Trophoblast cell (in vitro differentiated cells and primary cell): ENCODE measurements around the gene ITGA6.
A peak's percentile ranks its signal among the peaks of the same experiment; 100 is the strongest.

Source experiments
- DNase-seq, 2 donors: peaks; one replicate each; pipeline ENCODE4 v3.0.0-alpha.2; 2016
- H2AFZ ChIP-seq: 2 replicates; pipeline ENCODE4 v1.6.1; 2013; ENCODE audit warnings: low read length, moderate library complexity, mild to moderate bottlenecking; ENCODE audit not compliant: insufficient read depth, poor library complexity
- H2AK5ac ChIP-seq: 2 replicates; pipeline ENCODE4 v1.6.1; 2013; ENCODE audit warnings: mild to moderate bottlenecking, low read length
- H2BK120ac ChIP-seq: 2 replicates; pipeline ENCODE4 v1.6.1; 2013; ENCODE audit warnings: low read length, mild to moderate bottlenecking, moderate library complexity; ENCODE audit not compliant: insufficient read depth, poor library complexity
- H2BK12ac ChIP-seq: 2 replicates; pipeline ENCODE4 v1.6.1; 2013; ENCODE audit warnings: mild to moderate bottlenecking, low read length, moderate library complexity
- H2BK5ac ChIP-seq: 2 replicates; pipeline ENCODE4 v1.6.1; 2013; ENCODE audit warnings: low read length, low read depth, moderate library complexity, mild to moderate bottlenecking; ENCODE audit not compliant: poor library complexity
- H3K14ac ChIP-seq: 2 replicates; pipeline ENCODE4 v1.6.1; 2013; ENCODE audit warnings: mild to moderate bottlenecking, low read length
- H3K18ac ChIP-seq: 2 replicates; pipeline ENCODE4 v1.6.1; 2013; ENCODE audit warnings: mild to moderate bottlenecking, low read length
- H3K23ac ChIP-seq: 2 replicates; pipeline ENCODE4 v1.6.1; 2013; ENCODE audit warnings: low read length
- H3K27ac ChIP-seq: 2 replicates; pipeline ENCODE4 v1.5.1; 2013; ENCODE audit warnings: low read depth, mild to moderate bottlenecking, inconsistent platforms, low read length, moderate library complexity
- H3K27me3 ChIP-seq: 2 replicates; pipeline ENCODE4 v1.6.1; 2013; ENCODE audit warnings: inconsistent platforms, mild to moderate bottlenecking, low read length, moderate library complexity; ENCODE audit not compliant: insufficient read depth
- H3K36me3 ChIP-seq, 2 experiments: 1 replicate in 1 of 2; 2 replicates in 1 of 2; pipeline ENCODE4 v1.6.1; 2013; ENCODE audit warnings: low read length in 2 of 2, mild to moderate bottlenecking in 2 of 2, moderate library complexity in 1 of 2; ENCODE audit not compliant: insufficient read depth in 2 of 2, control insufficient read depth in 1 of 2
- H3K4ac ChIP-seq: 2 replicates; pipeline ENCODE4 v1.6.1; 2013; ENCODE audit warnings: low read depth, mild to moderate bottlenecking, low read length, moderate library complexity
- H3K4me1 ChIP-seq, 2 experiments: 1 replicate in 1 of 2; 2 replicates in 1 of 2; pipeline ENCODE4 v1.6.1; 2013; ENCODE audit warnings: low read length in 2 of 2, mild to moderate bottlenecking in 2 of 2, moderate library complexity in 1 of 2; ENCODE audit not compliant: insufficient read depth in 2 of 2, control insufficient read depth in 1 of 2
- H3K4me2 ChIP-seq: 2 replicates; pipeline ENCODE4 v1.6.1; 2013; ENCODE audit warnings: inconsistent platforms, mild to moderate bottlenecking, low read length, moderate library complexity
- H3K4me3 ChIP-seq: 2 replicates; pipeline ENCODE4 v1.5.1; 2013; ENCODE audit warnings: mild to moderate bottlenecking, low read depth, low read length, inconsistent platforms
- H3K79me1 ChIP-seq: one replicate; pipeline ENCODE4 v1.6.1; 2013; ENCODE audit warnings: low read length
- H3K79me2 ChIP-seq: 2 replicates; pipeline ENCODE4 v1.6.1; 2013; ENCODE audit warnings: low read length, mild to moderate bottlenecking; ENCODE audit not compliant: control insufficient read depth, insufficient read depth, poor library complexity
- H3K9ac ChIP-seq: 2 replicates; pipeline ENCODE4 v1.6.1; 2013; ENCODE audit warnings: mild to moderate bottlenecking, low read length
- H3K9me3 ChIP-seq: 2 replicates; pipeline ENCODE4 v1.6.1; 2013; ENCODE audit warnings: low read depth, mild to moderate bottlenecking, control low read depth, inconsistent platforms, low read length; ENCODE audit not compliant: insufficient read depth
- H4K12ac ChIP-seq: 2 replicates; pipeline ENCODE4 v1.6.1; 2013; ENCODE audit warnings: low read depth, mild to moderate bottlenecking, low read length, moderate library complexity
- H4K8ac ChIP-seq: 2 replicates; pipeline ENCODE4 v1.6.1; 2013; ENCODE audit warnings: low read depth, mild to moderate bottlenecking, low read length, moderate library complexity
- H4K91ac ChIP-seq: one replicate; pipeline ENCODE4 v1.6.1; 2013; ENCODE audit warnings: low read depth, mild to moderate bottlenecking, low read length, moderate library complexity
- WGBS: extraction: QIAGEN DNeasy Blood & Tissue Kit; methylation state at CpG from one replicate; pipeline ENCODE4 v1.1.7; 2013; ENCODE audit warnings: missing lambda C conversion rate; ENCODE audit not compliant: insufficient read length, insufficient coverage; ENCODE audit errors: extremely low coverage; 5-methylcytosine and 5-hydroxymethylcytosine counted together

ITGA6 gene

GRCh38 chr2:172457536-172457935, 30.1 kb downstream of the ITGA6 start:
- no peak overlapping the region for H2AK5ac ChIP-seq
- no peak overlapping the region for H3K9ac ChIP-seq
- H3K14ac ChIP-seq: no peak overlapping the region
- H3K23ac ChIP-seq: no peak overlapping the region
- H3K27ac ChIP-seq: no peak overlapping the region
- H3K4me3 ChIP-seq: no peak overlapping the region
- no peak overlapping the region for H3K4me2 ChIP-seq
- H3K79me1 ChIP-seq: no peaks in the 10 kb centered on the region
- no peaks in the 10 kb centered on the region for H3K27me3 ChIP-seq
- no peak overlapping the region for H4K91ac ChIP-seq
- no peak overlapping the region for H2BK12ac ChIP-seq
- peaks cover 19% of the 10 kb centered on the region in 2 experiments for H3K4me1 ChIP-seq
- H2BK120ac ChIP-seq: no peak overlapping the region
- no peak for DNase-seq
- H3K36me3 ChIP-seq: no peaks in the 10 kb centered on the region
- no peak overlapping the region for H3K18ac ChIP-seq
- H2BK5ac ChIP-seq: no peak overlapping the region
- no peak overlapping the region for H4K8ac ChIP-seq
- H4K12ac ChIP-seq: no peak overlapping the region
- no peaks in the 10 kb centered on the region for H3K79me2 ChIP-seq
- H3K9me3 ChIP-seq: no peaks in the 10 kb centered on the region
- no peak overlapping the region for H3K4ac ChIP-seq
- no CpG with 5 or more reads among the region's 4 CpGs for WGBS
- H2AFZ ChIP-seq: no peak overlapping the region

DNA sequence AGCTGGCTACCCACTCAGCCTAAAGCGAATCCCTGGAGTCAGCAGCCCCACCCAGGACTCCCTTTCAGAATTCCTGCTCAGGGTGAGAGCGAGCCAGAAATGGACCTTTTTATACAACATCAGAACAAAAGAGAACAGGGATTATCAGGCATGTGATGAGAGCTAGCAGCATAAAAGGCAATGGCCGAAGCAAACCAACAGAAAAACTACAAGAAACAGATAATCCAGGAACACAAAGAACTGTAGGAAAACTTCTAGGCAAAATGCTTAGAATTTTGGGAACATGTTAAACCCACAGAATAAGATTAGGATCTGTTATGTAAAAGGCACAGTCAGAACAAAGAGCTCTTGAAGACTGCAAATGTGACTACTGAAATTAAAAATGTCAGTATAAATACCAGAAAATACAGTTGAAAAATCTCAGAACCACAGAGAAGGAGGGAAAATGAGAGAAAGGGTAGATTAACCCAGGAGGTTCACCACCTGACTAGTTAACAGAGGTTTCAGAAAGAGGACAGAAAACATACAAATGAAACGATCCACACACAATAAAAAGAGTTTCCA, 31.3 kb downstream of the ITGA6 start:
- H3K4me1 ChIP-seq: peaks cover 20 to 21% of the 10 kb centered on the region in 2 experiments
- H3K4me3 ChIP-seq: no peak overlapping the region
- H3K27ac ChIP-seq: no peak overlapping the region
- no peak overlapping the region for H4K12ac ChIP-seq
- H2AFZ ChIP-seq: no peak overlapping the region
- no peak overlapping the region for H2BK12ac ChIP-seq
- H2AK5ac ChIP-seq: no peak overlapping the region
- no peak overlapping the region for H2BK5ac ChIP-seq
- DNase-seq: no peak
- H3K9me3 ChIP-seq: no peaks in the 10 kb centered on the region
- H3K9ac ChIP-seq: no peak overlapping the region
- H3K14ac ChIP-seq: no peak overlapping the region
- no peaks in the 10 kb centered on the region for H3K79me2 ChIP-seq
- H3K23ac ChIP-seq: no peak overlapping the region
- H3K27me3 ChIP-seq: no peaks in the 10 kb centered on the region
- H2BK120ac ChIP-seq: no peak overlapping the region
- no peak overlapping the region for H3K18ac ChIP-seq
- no CpG with 5 or more reads among the region's 4 CpGs for WGBS
- no peak overlapping the region for H3K4me2 ChIP-seq
- no peaks in the 10 kb centered on the region for H3K79me1 ChIP-seq
- no peaks in the 10 kb centered on the region for H3K36me3 ChIP-seq
- no peak overlapping the region for H3K4ac ChIP-seq
- H4K91ac ChIP-seq: no peak overlapping the region
- H4K8ac ChIP-seq: no peak overlapping the region

- H3K27me3 ChIP-seq: no peaks in the 10 kb centered on the region
- no peak overlapping the region for H2BK12ac ChIP-seq
- H2BK5ac ChIP-seq: no peak overlapping the region
- no peak overlapping the region for H3K4ac ChIP-seq
- peaks cover 13 to 16% of the 10 kb centered on the region in 2 experiments for H3K4me1 ChIP-seq
- no peak overlapping the region for H3K4me3 ChIP-seq
- no peak overlapping the region for H2BK120ac ChIP-seq
- no peak overlapping the region for H4K91ac ChIP-seq
- H3K79me1 ChIP-seq: no peaks in the 10 kb centered on the region
- H3K14ac ChIP-seq: no peak overlapping the region
- H3K36me3 ChIP-seq: no peaks in the 10 kb centered on the region
- no peak overlapping the region for H3K4me2 ChIP-seq
- no peak overlapping the region for H4K12ac ChIP-seq
- H2AK5ac ChIP-seq: no peak overlapping the region
- H3K27ac ChIP-seq: no peak overlapping the region
- DNase-seq: no peak
- no peaks in the 10 kb centered on the region for H3K79me2 ChIP-seq
- H3K9me3 ChIP-seq: no peaks in the 10 kb centered on the region
- no peak overlapping the region for H3K18ac ChIP-seq
- H2AFZ ChIP-seq: no peak overlapping the region
- no CpG with 5 or more reads among the region's 1 CpG for WGBS
- H3K9ac ChIP-seq: no peak overlapping the region
- no peak overlapping the region for H4K8ac ChIP-seq
- no peak overlapping the region for H3K23ac ChIP-seq
Measured at GRCh38 chr2:172460780-172461201, 33.4 kb downstream of the ITGA6 start.

DNA sequence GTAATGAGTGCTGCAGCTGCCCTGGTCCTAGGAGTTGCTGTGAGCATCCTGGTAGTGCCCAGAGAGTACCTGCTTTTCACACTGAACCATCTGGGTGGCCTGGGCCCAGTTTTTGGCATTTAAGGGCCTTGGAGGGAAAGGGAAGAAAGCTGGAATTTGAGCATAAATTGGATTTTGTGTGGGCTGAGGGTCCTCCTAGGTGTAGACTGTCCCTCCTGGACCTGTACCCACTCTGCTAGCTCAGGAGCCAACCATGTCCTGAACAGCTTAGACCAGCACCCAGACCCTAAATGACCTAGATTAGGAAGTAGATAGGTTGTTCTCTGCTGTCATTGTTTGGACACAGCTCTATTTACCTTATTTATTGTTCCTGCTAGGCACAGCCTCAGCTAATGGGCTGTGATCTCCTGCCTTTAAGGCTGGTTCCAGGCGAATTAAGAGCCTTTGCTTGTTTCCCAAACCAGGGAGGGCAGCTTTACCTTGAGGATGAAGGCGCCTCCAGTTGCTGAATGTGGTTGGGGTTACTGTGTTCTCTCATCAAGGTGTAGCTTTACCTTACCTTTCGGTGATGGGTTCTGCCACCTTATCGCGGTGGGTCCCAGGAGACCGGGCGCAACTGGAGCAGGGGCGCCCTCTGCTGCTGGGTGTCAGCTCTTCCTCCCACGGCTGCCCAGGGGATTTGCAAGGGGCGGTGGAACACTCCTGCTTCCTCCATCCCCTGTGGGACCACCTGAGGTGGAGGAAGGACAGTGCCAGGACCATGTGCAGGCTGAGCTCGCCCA, 34.4 kb downstream of the ITGA6 start:
- Histone ChIP-seq H3K14ac (no peak overlapping the region), H2AFZ (no peak overlapping the region), H3K9me3 (no peaks in the 10 kb centered on the region), H3K79me1 (no peaks in the 10 kb centered on the region), H3K23ac (no peak overlapping the region), H2BK5ac (no peak overlapping the region), H3K27me3 (no peaks in the 10 kb centered on the region), H3K18ac (peak overlapping the region; percentile 21), H4K12ac (no peak overlapping the region), H3K9ac (no peak overlapping the region), H4K8ac (no peak overlapping the region), H3K4me3 (peak overlapping the region; percentile 20), H3K4me2 (no peak overlapping the region), H3K36me3 (no peaks in the 10 kb centered on the region), H3K27ac (no peak overlapping the region), H3K79me2 (no peaks in the 10 kb centered on the region), H3K4ac (no peak overlapping the region), H2AK5ac (peak overlapping the region; percentile 22), H2BK12ac (no peak overlapping the region), H4K91ac (peak overlapping the region; percentile 14), H3K4me1 (peaks cover 5 to 11% of the 10 kb centered on the region in 2 experiments), H2BK120ac (no peak overlapping the region)
- peak; percentile 42 to 82 for DNase-seq
- no CpG with 5 or more reads among the region's 11 CpGs for WGBS
